GM12878 (cell line): ENCODE data around the gene GNB2. TPM values are rescaled to one million over a fixed set of nuclear protein-coding genes. Genes with fewer than 3 reads are reported as not detected.

Source experiments
- ATAC-seq: fragments of 200-7000 bp; cut with Tn5 transposase; 3 replicates; pipeline ENCODE4 v1.9.1; 2020; ENCODE audit warnings: mild to moderate bottlenecking, moderate library complexity
- BruUV-seq: library from RNA; stranded (reverse); fragments of 400-500 nt; replicated peaks from 2 replicates; lab custom pipeline; 2021; lab: Mats Ljungman, UMichigan
- CTCF ChIA-PET: fragments of 300-600 bp; sonication (Branson Sonifier 250); formaldehyde crosslinking; extraction: SDS; loops from one replicate; lab custom pipeline; 2021; ENCODE audit warnings: inconsistent platforms; lab: Yijun Ruan, JAX
- POLR2A ChIA-PET: fragments of 350-600 bp; formaldehyde crosslinking; extraction: SDS; loops from one replicate; lab custom pipeline; 2021; ENCODE audit warnings: inconsistent platforms; lab: Charles Lee
- RAD21 ChIA-PET: fragments of 300-600 bp; sonication (Branson Sonifier 250); formaldehyde crosslinking; loops from one replicate; lab custom pipeline; 2023; ENCODE audit warnings: antibody characterized with exemption; ENCODE audit not compliant: unreplicated experiment; lab: Charles Lee
- SMC1A ChIA-PET: fragments of 300-600 bp; sonication (Branson Sonifier 250); formaldehyde crosslinking; loops from one replicate; lab custom pipeline; 2023; ENCODE audit not compliant: unreplicated experiment, uncharacterized antibody; lab: Charles Lee
- DNase-seq: peaks from one replicate; pipeline ENCODE4 v3.0.0-alpha.2; 2011; ENCODE audit warnings: low read depth, low spot score
- FAIRE-seq: peaks from 3 replicates; lab custom pipeline; 2011; peaks lifted over from hg19 to GRCh38; lab: Jason Lieb, UNC
- H2AFZ ChIP-seq: 2 replicates; pipeline ENCODE4 v1.6.0; 2011; ENCODE audit warnings: low read depth, low read length, control low read depth; ENCODE audit not compliant: control insufficient read depth
- H3K27ac ChIP-seq: 2 replicates; pipeline ENCODE4 v1.5.1; 2011; ENCODE audit warnings: control low read depth; ENCODE audit not compliant: control insufficient read depth, insufficient read depth
- H3K27me3 ChIP-seq, 2 experiments: replicated peaks in 1 of 2; 2 replicates each; pipeline versions ENCODE4 v1.6.0 to v1.6.1; 2011; ENCODE audit warnings: low read length in 1 of 2; ENCODE audit not compliant: control insufficient read depth in 2 of 2, insufficient read depth in 2 of 2
- H3K36me3 ChIP-seq, 2 experiments: 2 replicates each; pipeline ENCODE4 v1.5.1; 2011; ENCODE audit warnings: low read length in 1 of 2; ENCODE audit not compliant: control insufficient read depth in 2 of 2, insufficient read depth in 2 of 2
- H3K4me1 ChIP-seq: 2 replicates; pipeline ENCODE4 v1.6.1; 2011; ENCODE audit warnings: mild to moderate bottlenecking, low read length, moderate library complexity, mixed read lengths; ENCODE audit not compliant: control insufficient read depth, insufficient read depth
- H3K4me2 ChIP-seq: 2 replicates; pipeline ENCODE4 v1.6.0; 2011; ENCODE audit warnings: control low read depth; ENCODE audit not compliant: control insufficient read depth, insufficient read depth
- H3K4me3 ChIP-seq: fragments of 200-600 bp; sonication (generic); 2 replicates; pipeline ENCODE4 v1.5.1; 2016
- H3K79me2 ChIP-seq: 2 replicates; pipeline ENCODE4 v1.6.0; 2011; ENCODE audit warnings: low read length; ENCODE audit not compliant: control insufficient read depth, insufficient read depth
- H3K9ac ChIP-seq: 2 replicates; pipeline ENCODE4 v1.8.0; 2011; ENCODE audit warnings: low read length, control low read depth, mixed read lengths; ENCODE audit not compliant: control insufficient read depth, insufficient read depth
- H3K9me3 ChIP-seq: replicated peaks from 3 replicates; pipeline ENCODE4 v1.5.1; 2011; ENCODE audit warnings: mild to moderate bottlenecking, low read length; ENCODE audit not compliant: control insufficient read depth, insufficient read depth
- H4K20me1 ChIP-seq: 2 replicates; pipeline ENCODE4 v1.6.0; 2011; ENCODE audit not compliant: control insufficient read depth, insufficient read depth
- CREM ChIP-seq: IDR thresholded peaks from 2 replicates; pipeline ENCODE4 v1.6.1; 2014; ENCODE audit warnings: antibody characterized with exemption, low read depth
- CTCF ChIP-seq, 3 experiments: IDR thresholded peaks in 2 of 3; conservative IDR thresholded peaks in 1 of 3; 2 replicates each; pipeline ENCODE4 v1.5.1; 2011; ENCODE audit warnings: low read depth in 3 of 3, low read length in 3 of 3, mild to moderate bottlenecking in 3 of 3, control low read depth in 2 of 3, moderate library complexity in 2 of 3, inconsistent platforms in 1 of 3, mixed read lengths in 1 of 3; ENCODE audit not compliant: control insufficient read depth in 2 of 3, insufficient read depth in 1 of 3; ENCODE audit errors: extremely low read depth in 1 of 3
- RAD21 ChIP-seq: IDR thresholded peaks from 2 replicates; pipeline ENCODE4 v1.6.1; 2011; ENCODE audit warnings: mild to moderate bottlenecking, low read depth, low read length, moderate library complexity; ENCODE audit not compliant: insufficient read depth
- RUNX3 ChIP-seq: IDR thresholded peaks from 2 replicates; pipeline ENCODE4 v1.6.1; 2012; ENCODE audit warnings: low read length, inconsistent platforms
- TBL1XR1 ChIP-seq: IDR thresholded peaks from 2 replicates; pipeline ENCODE4 v1.6.1; 2012; ENCODE audit warnings: low read depth, low read length, improper control_type of control experiment
- WGBS: methylation state at CpG from one replicate; pipeline ENCODE4 v1.1.6; 2016; ENCODE audit warnings: low lambda C conversion rate; ENCODE audit not compliant: insufficient replicate concordance, insufficient coverage; ENCODE audit errors: missing lambda C conversion rate; 5-methylcytosine and 5-hydroxymethylcytosine counted together
- in situ Hi-C: fragments of 300-500 bp; cut with MboI; formaldehyde crosslinking; loops from 9 replicates; pipeline ENCODE4 v1.14.3; 2018; ENCODE audit warnings: mixed read lengths
- intact Hi-C: fragments of 100-400 bp; cut with micrococcal nuclease; formaldehyde crosslinking; loops from one replicate; pipeline ENCODE4 v1.14.2; 2022; ENCODE audit not compliant: unreplicated experiment
- polyA plus RNA-seq, 11 experiments: library from polyadenylated mRNA; depleted of rRNA in 4 of 11; unstranded in 6 of 11; stranded (reverse) in 5 of 11; fragments of >200 nt; fragmentation: Nextera tagmentation in 4 of 11; fragmentation: Illumina TruSeq in 1 of 11; extraction: Ambion mirVana in 4 of 11; extraction: Trizol in 1 of 11; gene quantifications; 1 replicate in 1 of 11; 2 replicates in 10 of 11; pipeline versions ENCODE4 v1.2.1 to v1.2.3, GENCODE V29; 2011 to 2016; ENCODE audit warnings: inconsistent platforms in 2 of 11, missing spikeins in 2 of 11, low read depth in 1 of 11
- total RNA-seq, 4 experiments: library from RNA; depleted of rRNA in 3 of 4; stranded (reverse); fragments of >200 nt in 3 of 4; fragmentation: Illumina TruSeq in 1 of 4; extraction: Trizol in 1 of 4; gene quantifications; 2 replicates each; pipeline versions ENCODE4 v1.2.1 to v1.2.3, GENCODE V29; 2013 to 2021

The GNB2 gene
- total and polyA plus RNA-seq, 10 of the 15 experiments (the other 5 are each of a cell fraction or from before 2014, with no cell fraction given), result 0.35 to 175 (median 59.7) TPM

- no peaks in the 10 kb centered on the region for H4K20me1 ChIP-seq
- TF ChIP-seq CREM, result no peak
- TF ChIP-seq TBL1XR1, result no peak
- TF ChIP-seq CTCF (IDR thresholded peaks at IDR 0.05 in 2 of 3, conservative IDR thresholded peaks at IDR 0.05 in 1 of 3; ENCODE audit: control insufficient read depth in 2 of 3, extremely low read depth in 1 of 3, insufficient read depth in 1 of 3, low read depth in 3 of 3, low read length in 3 of 3), result peak in 2 of 3 experiments; percentile 41 to 43; a peak in 3 of 6 replicates
- 0 out of 2 replicates have a peak, but pooled peaks have one; percentile 27 for TF ChIP-seq RUNX3
- TF ChIP-seq RAD21, result peak; percentile 37
- no TSS peak for BruUV-seq
- no peaks in the 10 kb centered on the region for H3K79me2 ChIP-seq
- CTCF ChIA-PET, result interaction anchor here (0.7 to 2.6 kb wide), 7 partner anchors 10 to 77 kb away, joined by 3 to 11 read pairs (median 4); partner anchors contain the start of genes MOSPD3 and POP7
- H3K4me3 ChIP-seq, result no peak overlapping the region
- no peak for ATAC-seq
- RAD21 ChIA-PET, result no interaction called here
- in situ Hi-C loops, result no loop called here
- no peak overlapping the region for H3K4me2 ChIP-seq
- H3K27me3 ChIP-seq, result no peaks in the 10 kb centered on the region; a peak in 2 of 4 replicates
- no peak for FAIRE-seq
- H2AFZ ChIP-seq, result no peak overlapping the region
- no peak for DNase-seq
- no peak overlapping the region for H3K27ac ChIP-seq
- intact Hi-C loops, result no loop called here
- no peaks in the 10 kb centered on the region for H3K36me3 ChIP-seq
- WGBS, result 84% methylated on average over 11 of the region's 11 CpGs
- no peaks in the 10 kb centered on the region for H3K9me3 ChIP-seq
- H3K9ac ChIP-seq, result no peak overlapping the region
- SMC1A ChIA-PET, result no interaction called here
- POLR2A ChIA-PET, result no interaction called here
- H3K4me1 ChIP-seq, result peaks cover 14% of the 10 kb centered on the region
Measured at GRCh38 chr7:100629117-100629716, 44.3 kb upstream of the GNB2 start.
